GM12878 (cell line): ENCODE data around the gene FAM120B. TPM values are rescaled to one million over a fixed set of nuclear protein-coding genes. Genes with fewer than 3 reads are reported as not detected.

Source experiments
- ATAC-seq: fragments of 200-7000 bp; cut with Tn5 transposase; 3 replicates; pipeline ENCODE4 v1.9.1; 2020; ENCODE audit warnings: mild to moderate bottlenecking, moderate library complexity
- BruUV-seq: library from RNA; stranded (reverse); fragments of 400-500 nt; replicated peaks from 2 replicates; lab custom pipeline; 2021; lab: Mats Ljungman, UMichigan
- CTCF ChIA-PET: fragments of 300-600 bp; sonication (Branson Sonifier 250); formaldehyde crosslinking; extraction: SDS; loops from one replicate; lab custom pipeline; 2021; ENCODE audit warnings: inconsistent platforms; lab: Yijun Ruan, JAX
- POLR2A ChIA-PET: fragments of 350-600 bp; formaldehyde crosslinking; extraction: SDS; loops from one replicate; lab custom pipeline; 2021; ENCODE audit warnings: inconsistent platforms; lab: Charles Lee
- RAD21 ChIA-PET: fragments of 300-600 bp; sonication (Branson Sonifier 250); formaldehyde crosslinking; loops from one replicate; lab custom pipeline; 2023; ENCODE audit warnings: antibody characterized with exemption; ENCODE audit not compliant: unreplicated experiment; lab: Charles Lee
- SMC1A ChIA-PET: fragments of 300-600 bp; sonication (Branson Sonifier 250); formaldehyde crosslinking; loops from one replicate; lab custom pipeline; 2023; ENCODE audit not compliant: unreplicated experiment, uncharacterized antibody; lab: Charles Lee
- DNase-seq: peaks from one replicate; pipeline ENCODE4 v3.0.0-alpha.2; 2011; ENCODE audit warnings: low read depth, low spot score
- FAIRE-seq: peaks from 3 replicates; lab custom pipeline; 2011; peaks lifted over from hg19 to GRCh38; lab: Jason Lieb, UNC
- H2AFZ ChIP-seq: 2 replicates; pipeline ENCODE4 v1.6.0; 2011; ENCODE audit warnings: low read depth, low read length, control low read depth; ENCODE audit not compliant: control insufficient read depth
- H3K27ac ChIP-seq: 2 replicates; pipeline ENCODE4 v1.5.1; 2011; ENCODE audit warnings: control low read depth; ENCODE audit not compliant: control insufficient read depth, insufficient read depth
- H3K27me3 ChIP-seq, 2 experiments: replicated peaks in 1 of 2; 2 replicates each; pipeline versions ENCODE4 v1.6.0 to v1.6.1; 2011; ENCODE audit warnings: low read length in 1 of 2; ENCODE audit not compliant: control insufficient read depth in 2 of 2, insufficient read depth in 2 of 2
- H3K36me3 ChIP-seq, 2 experiments: 2 replicates each; pipeline ENCODE4 v1.5.1; 2011; ENCODE audit warnings: low read length in 1 of 2; ENCODE audit not compliant: control insufficient read depth in 2 of 2, insufficient read depth in 2 of 2
- H3K4me1 ChIP-seq: 2 replicates; pipeline ENCODE4 v1.6.1; 2011; ENCODE audit warnings: mild to moderate bottlenecking, low read length, moderate library complexity, mixed read lengths; ENCODE audit not compliant: control insufficient read depth, insufficient read depth
- H3K4me2 ChIP-seq: 2 replicates; pipeline ENCODE4 v1.6.0; 2011; ENCODE audit warnings: control low read depth; ENCODE audit not compliant: control insufficient read depth, insufficient read depth
- H3K4me3 ChIP-seq: fragments of 200-600 bp; sonication (generic); 2 replicates; pipeline ENCODE4 v1.5.1; 2016
- H3K79me2 ChIP-seq: 2 replicates; pipeline ENCODE4 v1.6.0; 2011; ENCODE audit warnings: low read length; ENCODE audit not compliant: control insufficient read depth, insufficient read depth
- H3K9ac ChIP-seq: 2 replicates; pipeline ENCODE4 v1.8.0; 2011; ENCODE audit warnings: low read length, control low read depth, mixed read lengths; ENCODE audit not compliant: control insufficient read depth, insufficient read depth
- H3K9me3 ChIP-seq: replicated peaks from 3 replicates; pipeline ENCODE4 v1.5.1; 2011; ENCODE audit warnings: mild to moderate bottlenecking, low read length; ENCODE audit not compliant: control insufficient read depth, insufficient read depth
- H4K20me1 ChIP-seq: 2 replicates; pipeline ENCODE4 v1.6.0; 2011; ENCODE audit not compliant: control insufficient read depth, insufficient read depth
- BCL11A ChIP-seq: IDR thresholded peaks from 2 replicates; pipeline ENCODE4 v1.6.1; 2011; ENCODE audit warnings: low read depth, low read length
- IRF4 ChIP-seq: IDR thresholded peaks from 2 replicates; pipeline ENCODE4 v1.6.1; 2011; ENCODE audit warnings: low read depth, low read length
- MYC ChIP-seq: IDR thresholded peaks from 2 replicates; pipeline ENCODE4 v1.6.1; 2011; ENCODE audit warnings: mild to moderate bottlenecking, low read length, moderate library complexity, inconsistent platforms; ENCODE audit not compliant: insufficient read depth, insufficient replicate concordance, insufficient read length, severe bottlenecking
- NR2C1 ChIP-seq: fragments of 450-650 bp; IDR thresholded peaks from 2 replicates; pipeline ENCODE4 v1.6.1; 2017; ENCODE audit warnings: antibody characterized with exemption, mild to moderate bottlenecking, moderate library complexity
- PML ChIP-seq: IDR thresholded peaks from 2 replicates; pipeline ENCODE4 v1.6.1; 2012; ENCODE audit warnings: low read length, inconsistent platforms
- STAT3 ChIP-seq: IDR thresholded peaks from 2 replicates; pipeline ENCODE4 v1.6.1; 2011; ENCODE audit warnings: low read depth, low read length, improper control_type of control experiment
- ZNF274 ChIP-seq: IDR thresholded peaks from one replicate; pipeline ENCODE4 v1.8.0; 2011; ENCODE audit not compliant: insufficient read length, insufficient read depth
- ZNF384 ChIP-seq: IDR thresholded peaks from 2 replicates; pipeline ENCODE4 v1.6.1; 2012; ENCODE audit warnings: low read depth, mild to moderate bottlenecking, low read length, improper control_type of control experiment, borderline replicate concordance
- ZSCAN29 ChIP-seq: fragments of 450-650 bp; IDR thresholded peaks from 2 replicates; pipeline ENCODE4 v1.6.1; 2017; ENCODE audit warnings: mild to moderate bottlenecking, moderate library complexity
- WGBS: methylation state at CpG from one replicate; pipeline ENCODE4 v1.1.6; 2016; ENCODE audit warnings: low lambda C conversion rate; ENCODE audit not compliant: insufficient replicate concordance, insufficient coverage; ENCODE audit errors: missing lambda C conversion rate; 5-methylcytosine and 5-hydroxymethylcytosine counted together
- in situ Hi-C: fragments of 300-500 bp; cut with MboI; formaldehyde crosslinking; loops from 9 replicates; pipeline ENCODE4 v1.14.3; 2018; ENCODE audit warnings: mixed read lengths
- intact Hi-C: fragments of 100-400 bp; cut with micrococcal nuclease; formaldehyde crosslinking; loops from one replicate; pipeline ENCODE4 v1.14.2; 2022; ENCODE audit not compliant: unreplicated experiment
- polyA plus RNA-seq, 11 experiments: library from polyadenylated mRNA; depleted of rRNA in 4 of 11; unstranded in 6 of 11; stranded (reverse) in 5 of 11; fragments of >200 nt; fragmentation: Nextera tagmentation in 4 of 11; fragmentation: Illumina TruSeq in 1 of 11; extraction: Ambion mirVana in 4 of 11; extraction: Trizol in 1 of 11; gene quantifications; 1 replicate in 1 of 11; 2 replicates in 10 of 11; pipeline versions ENCODE4 v1.2.1 to v1.2.3, GENCODE V29; 2011 to 2016; ENCODE audit warnings: inconsistent platforms in 2 of 11, missing spikeins in 2 of 11, low read depth in 1 of 11
- total RNA-seq, 4 experiments: library from RNA; depleted of rRNA in 3 of 4; stranded (reverse); fragments of >200 nt in 3 of 4; fragmentation: Illumina TruSeq in 1 of 4; extraction: Trizol in 1 of 4; gene quantifications; 2 replicates each; pipeline versions ENCODE4 v1.2.1 to v1.2.3, GENCODE V29; 2013 to 2021
- TF ChIP-seq, protein P1 (sequence below): fragments of 450-650 bp; IDR thresholded peaks from 2 replicates; pipeline ENCODE4 v1.6.1; 2017; ENCODE audit warnings: mild to moderate bottlenecking

Gene FAM120B
- total and polyA plus RNA-seq, 10 of the 15 experiments (the other 5 are each of a cell fraction or from before 2014, with no cell fraction given), result 3.3 to 21.6 (median 15.3) TPM

- ATAC-seq (no peak), DNase-seq (no peak), FAIRE-seq (no peak)
- 60% methylated on average over 10 of the region's 10 CpGs for WGBS
- Histone ChIP-seq H3K4me1 (no peaks in the 10 kb centered on the region), H3K4me2 (no peak overlapping the region), H3K36me3 (no peaks in the 10 kb centered on the region; a peak in 1 of 4 replicates), H3K4me3 (no peak overlapping the region), H3K9ac (no peak overlapping the region), H3K27me3 (no peaks in the 10 kb centered on the region), H4K20me1 (no peaks in the 10 kb centered on the region), H3K79me2 (no peaks in the 10 kb centered on the region), H2AFZ (no peak overlapping the region), H3K9me3 (no peaks in the 10 kb centered on the region), H3K27ac (no peak overlapping the region)
- BruUV-seq, result no TSS peak
- TF ChIP-seq IRF4 (no peak), STAT3 (no peak), PML (no peak), NR2C1 (no peak), ZSCAN29 (no peak)
- intact Hi-C loops, result no loop called here
- POLR2A ChIA-PET, result no interaction called here
- CTCF ChIA-PET, result no interaction called here
- SMC1A ChIA-PET, result no interaction called here
- in situ Hi-C loops, result no loop called here
- RAD21 ChIA-PET, result no interaction called here
Observed at GRCh38 chr6:170378502-170378901, 71.9 kb downstream of the FAM120B start.

GRCh38 chr6:170381562-170381961 is 75.0 kb downstream of the FAM120B start:
- ATAC-seq, result no peak

More at GRCh38 chr6:170381562-170381961, 75.0 kb downstream of the FAM120B start:
- CTCF ChIA-PET, result no interaction called here
- no peak overlapping the region for H3K9ac ChIP-seq
- H4K20me1 ChIP-seq, result no peaks in the 10 kb centered on the region
- DNase-seq, result no peak
- no peaks in the 10 kb centered on the region for H3K79me2 ChIP-seq
- TF ChIP-seq MYC, result no peak
- no peak for TF ChIP-seq BCL11A
- no peak for TF ChIP-seq ZNF274
- TF ChIP-seq ZNF384, result no peak
- TF ChIP-seq, protein P1, sequence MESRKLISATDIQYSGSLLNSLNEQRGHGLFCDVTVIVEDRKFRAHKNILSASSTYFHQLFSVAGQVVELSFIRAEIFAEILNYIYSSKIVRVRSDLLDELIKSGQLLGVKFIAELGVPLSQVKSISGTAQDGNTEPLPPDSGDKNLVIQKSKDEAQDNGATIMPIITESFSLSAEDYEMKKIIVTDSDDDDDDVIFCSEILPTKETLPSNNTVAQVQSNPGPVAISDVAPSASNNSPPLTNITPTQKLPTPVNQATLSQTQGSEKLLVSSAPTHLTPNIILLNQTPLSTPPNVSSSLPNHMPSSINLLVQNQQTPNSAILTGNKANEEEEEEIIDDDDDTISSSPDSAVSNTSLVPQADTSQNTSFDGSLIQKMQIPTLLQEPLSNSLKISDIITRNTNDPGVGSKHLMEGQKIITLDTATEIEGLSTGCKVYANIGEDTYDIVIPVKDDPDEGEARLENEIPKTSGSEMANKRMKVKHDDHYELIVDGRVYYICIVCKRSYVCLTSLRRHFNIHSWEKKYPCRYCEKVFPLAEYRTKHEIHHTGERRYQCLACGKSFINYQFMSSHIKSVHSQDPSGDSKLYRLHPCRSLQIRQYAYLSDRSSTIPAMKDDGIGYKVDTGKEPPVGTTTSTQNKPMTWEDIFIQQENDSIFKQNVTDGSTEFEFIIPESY, result no peak
- TF ChIP-seq, all 136 proteins: peak for 0
- intact Hi-C loops (no loop called here), in situ Hi-C loops (no loop called here)
- Histone ChIP-seq H3K27ac (no peak overlapping the region), H3K27me3 (no peaks in the 10 kb centered on the region), H3K36me3 (no peaks in the 10 kb centered on the region; a peak in 2 of 4 replicates), H3K4me1 (no peaks in the 10 kb centered on the region), H3K4me2 (no peak overlapping the region), H3K9me3 (no peaks in the 10 kb centered on the region), H2AFZ (no peak overlapping the region), H3K4me3 (no peak overlapping the region)
- no TSS peak for BruUV-seq
- ChIA-PET POLR2A (no interaction called here), RAD21 (no interaction called here), SMC1A (interaction anchor here (0.7 kb wide), 1 partner anchor 650 kb away, joined by 5 read pairs; no protein-coding TSS in a partner anchor)
- FAIRE-seq, result no peak
